OCI-LY1 (cell line): ENCODE results near the gene ALPI.
"Not testable (repeated sequence)": the region's sequence is repeated elsewhere in the genome, so short reads cannot be mapped to it uniquely, and the experiment has no call there.

ENCODE experiments used
- EZH2 ChIP-seq: fragments of 200-600 bp; sonication (generic), shearing (Covaris generic); IDR thresholded peaks from 2 replicates; pipeline ENCODE4 v1.8.0; 2017; ENCODE audit warnings: borderline replicate concordance, mixed run types, mild to moderate bottlenecking, antibody characterized with exemption, low read length, moderate library complexity, mixed read lengths
- TF ChIP-seq, protein P1 (sequence below): fragments of 200-600 bp; sonication (generic), shearing (Covaris generic); IDR thresholded peaks from 2 replicates; pipeline ENCODE4 v1.5.1; 2017; ENCODE audit warnings: mild to moderate bottlenecking, antibody characterized with exemption, low read length, moderate library complexity, mixed read lengths

DNA sequence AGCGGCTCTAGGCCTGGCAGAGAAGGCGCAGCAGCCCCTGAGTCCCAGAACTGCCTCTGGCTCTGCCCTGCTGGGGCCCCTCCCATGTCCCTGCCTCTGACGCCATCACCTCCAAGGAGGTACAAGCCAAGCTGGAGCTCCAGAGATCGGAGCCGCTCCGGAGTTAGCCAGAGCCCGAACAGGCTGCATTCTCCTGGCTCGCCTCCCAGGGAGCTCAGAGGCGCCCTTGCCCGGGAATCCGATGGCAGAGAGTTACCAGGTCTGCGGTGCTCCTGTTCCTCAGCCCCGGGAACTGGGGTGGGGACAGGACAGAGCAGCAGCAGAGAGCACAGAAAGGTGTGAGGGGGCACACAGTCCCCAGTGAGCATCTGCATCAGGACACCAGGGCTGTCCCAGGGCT, 12.9 kb upstream of the ALPI start:
- TF ChIP-seq, protein P1, sequence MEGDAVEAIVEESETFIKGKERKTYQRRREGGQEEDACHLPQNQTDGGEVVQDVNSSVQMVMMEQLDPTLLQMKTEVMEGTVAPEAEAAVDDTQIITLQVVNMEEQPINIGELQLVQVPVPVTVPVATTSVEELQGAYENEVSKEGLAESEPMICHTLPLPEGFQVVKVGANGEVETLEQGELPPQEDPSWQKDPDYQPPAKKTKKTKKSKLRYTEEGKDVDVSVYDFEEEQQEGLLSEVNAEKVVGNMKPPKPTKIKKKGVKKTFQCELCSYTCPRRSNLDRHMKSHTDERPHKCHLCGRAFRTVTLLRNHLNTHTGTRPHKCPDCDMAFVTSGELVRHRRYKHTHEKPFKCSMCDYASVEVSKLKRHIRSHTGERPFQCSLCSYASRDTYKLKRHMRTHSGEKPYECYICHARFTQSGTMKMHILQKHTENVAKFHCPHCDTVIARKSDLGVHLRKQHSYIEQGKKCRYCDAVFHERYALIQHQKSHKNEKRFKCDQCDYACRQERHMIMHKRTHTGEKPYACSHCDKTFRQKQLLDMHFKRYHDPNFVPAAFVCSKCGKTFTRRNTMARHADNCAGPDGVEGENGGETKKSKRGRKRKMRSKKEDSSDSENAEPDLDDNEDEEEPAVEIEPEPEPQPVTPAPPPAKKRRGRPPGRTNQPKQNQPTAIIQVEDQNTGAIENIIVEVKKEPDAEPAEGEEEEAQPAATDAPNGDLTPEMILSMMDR = not testable (repeated sequence)
- not testable (repeated sequence) for TF ChIP-seq EZH2
